ENCODE results near the gene CRYL1.

Gene CRYL1

GRCh38 chr13:20448470-20448869, 77.2 kb downstream of the CRYL1 start:
- H3K4me1 ChIP-seq (ENCODE audit: control insufficient read depth, insufficient read depth, low read length, poor library complexity, severe bottlenecking), result no peaks in the 10 kb centered on the region
- H3K27ac ChIP-seq (ENCODE audit: low read depth, low read length, severe bottlenecking), result no peak overlapping the region
- no peak overlapping the region for H3K4me3 ChIP-seq (ENCODE audit: extremely low read depth, insufficient read depth, low read length, poor library complexity, severe bottlenecking)
- H3K9me3 ChIP-seq (ENCODE audit: control insufficient read depth, low read length), result peaks cover 7% of the 10 kb centered on the region
- 100% methylated on average over 1 of the region's 1 CpG for WGBS, 2 experiments (ENCODE audit: insufficient coverage in 2 of 2)
- H3K36me3 ChIP-seq (ENCODE audit: control insufficient read depth, insufficient read depth, low read length), result no peaks in the 10 kb centered on the region

- Histone ChIP-seq H3K36me3 (ENCODE audit: control insufficient read depth, insufficient read depth, low read length) (no peaks in the 10 kb centered on the region), H3K4me1 (ENCODE audit: control insufficient read depth, insufficient read depth, low read length, poor library complexity, severe bottlenecking) (no peaks in the 10 kb centered on the region), H3K9me3 (ENCODE audit: control insufficient read depth, low read length) (peaks cover 7% of the 10 kb centered on the region), H3K4me3 (ENCODE audit: extremely low read depth, insufficient read depth, low read length, poor library complexity, severe bottlenecking) (no peak overlapping the region), H3K27ac (ENCODE audit: low read depth, low read length, severe bottlenecking) (no peak overlapping the region)
Measured at GRCh38 chr13:20446900-20447299, 78.8 kb downstream of the CRYL1 start.

GRCh38 chr13:20446405-20446804, 79.3 kb downstream of the CRYL1 start:
- no peak overlapping the region for H3K4me3 ChIP-seq (ENCODE audit: extremely low read depth, insufficient read depth, low read length, poor library complexity, severe bottlenecking)
- no peak overlapping the region for H3K27ac ChIP-seq (ENCODE audit: low read depth, low read length, severe bottlenecking)
- 60% methylated on average over 1 of the region's 1 CpG; no CpG with 5 or more reads in 1 of the 2 experiments for WGBS, 2 experiments (ENCODE audit: insufficient coverage in 2 of 2)
- H3K9me3 ChIP-seq (ENCODE audit: control insufficient read depth, low read length), result peaks cover 7% of the 10 kb centered on the region
- H3K36me3 ChIP-seq (ENCODE audit: control insufficient read depth, insufficient read depth, low read length), result no peaks in the 10 kb centered on the region
- H3K4me1 ChIP-seq (ENCODE audit: control insufficient read depth, insufficient read depth, low read length, poor library complexity, severe bottlenecking), result no peaks in the 10 kb centered on the region

DNA sequence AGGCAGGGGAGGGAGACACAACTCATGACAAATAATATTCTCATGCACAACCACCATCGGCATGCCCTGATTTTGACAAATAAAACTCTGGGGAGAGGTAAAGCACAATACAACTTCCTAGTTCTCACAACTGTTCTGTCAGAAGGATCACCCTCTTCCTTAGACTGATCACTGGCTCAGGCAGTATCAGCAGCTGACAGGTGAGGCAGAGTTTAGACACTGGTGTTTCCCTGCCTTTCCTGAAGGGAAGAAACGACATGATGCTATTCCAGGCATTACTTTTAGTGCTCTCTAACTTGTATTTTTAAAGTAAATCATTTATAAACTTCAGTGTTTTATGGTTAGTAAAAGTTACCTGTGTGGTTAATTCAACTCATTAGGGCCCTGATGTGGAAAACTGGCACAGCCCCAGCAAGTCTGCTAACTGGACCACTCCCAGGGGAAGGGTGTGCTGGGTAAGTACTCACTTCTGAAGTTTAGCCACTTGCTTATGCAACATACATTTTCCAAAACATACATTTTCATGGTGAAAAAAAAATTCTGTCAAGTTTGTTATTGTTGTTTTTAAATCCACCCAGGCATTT, 82.8 kb downstream of the CRYL1 start:
- Histone ChIP-seq H3K4me1 (ENCODE audit: control insufficient read depth, insufficient read depth, low read length, poor library complexity, severe bottlenecking) (peaks cover 5% of the 10 kb centered on the region), H3K27ac (ENCODE audit: low read depth, low read length, severe bottlenecking) (peak overlapping the region; percentile 52), H3K36me3 (ENCODE audit: control insufficient read depth, insufficient read depth, low read length) (no peaks in the 10 kb centered on the region), H3K4me3 (ENCODE audit: extremely low read depth, insufficient read depth, low read length, poor library complexity, severe bottlenecking) (no peak overlapping the region), H3K9me3 (ENCODE audit: control insufficient read depth, low read length) (peaks cover 7% of the 10 kb centered on the region)
- WGBS, 2 experiments (ENCODE audit: insufficient coverage in 2 of 2), result 60% methylated on average over 1 of the region's 2 CpGs; no CpG with 5 or more reads in 1 of the 2 experiments

- Histone ChIP-seq H3K4me1 (ENCODE audit: control insufficient read depth, insufficient read depth, low read length, poor library complexity, severe bottlenecking) (peaks cover 5% of the 10 kb centered on the region), H3K4me3 (ENCODE audit: extremely low read depth, insufficient read depth, low read length, poor library complexity, severe bottlenecking) (no peak overlapping the region), H3K27ac (ENCODE audit: low read depth, low read length, severe bottlenecking) (peak overlapping the region; percentile 52), H3K9me3 (ENCODE audit: control insufficient read depth, low read length) (peaks cover 7% of the 10 kb centered on the region), H3K36me3 (ENCODE audit: control insufficient read depth, insufficient read depth, low read length) (no peaks in the 10 kb centered on the region)
Measured at GRCh38 chr13:20442375-20442774, 83.3 kb downstream of the CRYL1 start.

- Histone ChIP-seq H3K4me3 (ENCODE audit: extremely low read depth, insufficient read depth, low read length, poor library complexity, severe bottlenecking) (no peak overlapping the region), H3K27ac (ENCODE audit: low read depth, low read length, severe bottlenecking) (peak overlapping the region; percentile 52), H3K36me3 (ENCODE audit: control insufficient read depth, insufficient read depth, low read length) (no peaks in the 10 kb centered on the region), H3K9me3 (ENCODE audit: control insufficient read depth, low read length) (peaks cover 7% of the 10 kb centered on the region), H3K4me1 (ENCODE audit: control insufficient read depth, insufficient read depth, low read length, poor library complexity, severe bottlenecking) (peaks cover 5% of the 10 kb centered on the region)
- WGBS, 2 experiments (ENCODE audit: insufficient coverage in 2 of 2), result 67% methylated on average over 2 of the region's 2 CpGs; no CpG with 5 or more reads in 1 of the 2 experiments
Measured at GRCh38 chr13:20441879-20442278, 83.8 kb downstream of the CRYL1 start.

DNA sequence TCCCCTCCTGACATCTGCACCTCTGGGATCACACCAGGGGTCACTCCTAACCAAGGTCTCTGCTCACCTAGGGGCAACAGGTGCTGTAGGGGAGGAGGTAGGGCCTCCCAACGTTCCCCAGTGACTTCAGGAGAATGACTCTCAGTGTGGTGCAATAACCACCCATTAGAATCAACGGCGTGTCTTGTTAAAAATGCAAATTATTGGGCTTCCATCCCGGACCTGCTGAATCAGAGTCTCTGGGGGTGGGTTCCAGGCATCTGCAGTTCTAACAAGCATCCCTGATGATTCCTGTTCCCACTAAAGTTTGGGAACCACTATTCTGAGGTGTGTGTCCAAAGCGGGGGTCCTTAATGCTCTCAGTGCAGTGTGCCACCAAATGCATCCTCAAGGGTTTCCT, 84.6 kb downstream of the CRYL1 start:
- WGBS, 2 experiments (ENCODE audit: insufficient coverage in 2 of 2), result 64 to 68% methylated on average over 5 of the region's 5 CpGs
- Histone ChIP-seq H3K27ac (ENCODE audit: low read depth, low read length, severe bottlenecking) (no peak overlapping the region), H3K36me3 (ENCODE audit: control insufficient read depth, insufficient read depth, low read length) (no peaks in the 10 kb centered on the region), H3K4me1 (ENCODE audit: control insufficient read depth, insufficient read depth, low read length, poor library complexity, severe bottlenecking) (peaks cover 5% of the 10 kb centered on the region), H3K9me3 (ENCODE audit: control insufficient read depth, low read length) (peaks cover 7% of the 10 kb centered on the region), H3K4me3 (ENCODE audit: extremely low read depth, insufficient read depth, low read length, poor library complexity, severe bottlenecking) (no peak overlapping the region)

DNA sequence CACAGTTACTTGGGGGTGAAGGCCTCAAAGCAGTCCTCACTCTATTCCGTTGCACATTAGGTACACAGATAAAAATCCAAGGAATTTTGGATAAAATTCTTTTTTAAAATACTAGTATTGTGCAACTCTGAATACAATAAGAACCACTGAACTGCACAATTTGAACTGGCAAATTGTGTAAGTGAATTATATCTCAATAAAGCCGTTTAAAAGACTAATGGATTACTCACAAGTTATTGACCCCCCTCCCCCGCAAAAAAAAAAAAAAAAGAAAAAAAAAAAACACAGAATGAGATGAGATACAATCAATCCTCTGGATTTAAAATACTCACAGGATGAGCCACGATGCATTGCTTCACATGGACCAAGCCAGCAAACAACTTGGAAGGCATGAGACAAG, 86.4 kb downstream of the CRYL1 start:
- no peaks in the 10 kb centered on the region for H3K36me3 ChIP-seq (ENCODE audit: control insufficient read depth, insufficient read depth, low read length)
- 100% methylated on average over 1 of the region's 4 CpGs for WGBS, 2 experiments (ENCODE audit: insufficient coverage in 2 of 2)
- no peak overlapping the region for H3K4me3 ChIP-seq (ENCODE audit: extremely low read depth, insufficient read depth, low read length, poor library complexity, severe bottlenecking)
- H3K9me3 ChIP-seq (ENCODE audit: control insufficient read depth, low read length), result no peaks in the 10 kb centered on the region
- peaks cover 5% of the 10 kb centered on the region for H3K4me1 ChIP-seq (ENCODE audit: control insufficient read depth, insufficient read depth, low read length, poor library complexity, severe bottlenecking)
- no peak overlapping the region for H3K27ac ChIP-seq (ENCODE audit: low read depth, low read length, severe bottlenecking)

DNA sequence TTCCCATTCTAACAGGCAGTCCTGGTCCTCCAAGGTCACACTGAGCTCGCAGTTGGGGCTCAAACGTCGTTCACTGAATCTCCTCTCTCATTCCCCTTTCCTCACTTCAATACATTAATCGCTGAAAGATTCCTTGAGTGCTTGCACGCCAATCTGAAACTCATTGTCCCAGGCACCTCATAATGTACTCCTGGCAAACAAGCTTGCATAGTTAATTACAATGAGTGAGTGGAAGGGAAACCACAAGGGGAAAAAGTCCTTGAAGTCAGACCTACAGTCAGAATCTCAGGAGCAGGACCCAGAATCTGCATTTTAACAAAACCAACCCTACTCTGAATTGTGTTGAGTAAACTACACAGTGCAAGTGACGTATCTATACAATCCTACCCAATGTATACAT, 86.9 kb downstream of the CRYL1 start:
- H3K9me3 ChIP-seq (ENCODE audit: control insufficient read depth, low read length), result no peaks in the 10 kb centered on the region
- H3K4me3 ChIP-seq (ENCODE audit: extremely low read depth, insufficient read depth, low read length, poor library complexity, severe bottlenecking), result no peak overlapping the region
- no peak overlapping the region for H3K27ac ChIP-seq (ENCODE audit: low read depth, low read length, severe bottlenecking)
- no peaks in the 10 kb centered on the region for H3K36me3 ChIP-seq (ENCODE audit: control insufficient read depth, insufficient read depth, low read length)
- WGBS, 2 experiments (ENCODE audit: insufficient coverage in 2 of 2), result 90 to 98% methylated on average over 2 to 5 of the region's 6 CpGs
- H3K4me1 ChIP-seq (ENCODE audit: control insufficient read depth, insufficient read depth, low read length, poor library complexity, severe bottlenecking), result peaks cover 5% of the 10 kb centered on the region

GRCh38 chr13:20436505-20436904, 89.2 kb downstream of the CRYL1 start:
- peaks cover 5% of the 10 kb centered on the region for H3K4me1 ChIP-seq (ENCODE audit: control insufficient read depth, insufficient read depth, low read length, poor library complexity, severe bottlenecking)
- no peaks in the 10 kb centered on the region for H3K36me3 ChIP-seq (ENCODE audit: control insufficient read depth, insufficient read depth, low read length)
- H3K27ac ChIP-seq (ENCODE audit: low read depth, low read length, severe bottlenecking), result no peak overlapping the region
- 93 to 97% methylated on average over 8 to 9 of the region's 10 CpGs for WGBS, 2 experiments (ENCODE audit: insufficient coverage in 2 of 2)
- H3K9me3 ChIP-seq (ENCODE audit: control insufficient read depth, low read length), result no peaks in the 10 kb centered on the region
- H3K4me3 ChIP-seq (ENCODE audit: extremely low read depth, insufficient read depth, low read length, poor library complexity, severe bottlenecking), result no peak overlapping the region

GRCh38 chr13:20435616-20436368, 89.9 kb downstream of the CRYL1 start:
- 95 to 96% methylated on average over 36 to 56 of the region's 57 CpGs for WGBS, 2 experiments (ENCODE audit: insufficient coverage in 2 of 2)
- Histone ChIP-seq H3K4me1 (ENCODE audit: control insufficient read depth, insufficient read depth, low read length, poor library complexity, severe bottlenecking) (peaks cover 5% of the 10 kb centered on the region), H3K4me3 (ENCODE audit: extremely low read depth, insufficient read depth, low read length, poor library complexity, severe bottlenecking) (no peak overlapping the region), H3K9me3 (ENCODE audit: control insufficient read depth, low read length) (no peaks in the 10 kb centered on the region), H3K36me3 (ENCODE audit: control insufficient read depth, insufficient read depth, low read length) (no peaks in the 10 kb centered on the region), H3K27ac (ENCODE audit: low read depth, low read length, severe bottlenecking) (no peak overlapping the region)

Measured in mesodermal cell (in vitro differentiated cells).